ENCODE data around the gene TXNDC11.

DNA sequence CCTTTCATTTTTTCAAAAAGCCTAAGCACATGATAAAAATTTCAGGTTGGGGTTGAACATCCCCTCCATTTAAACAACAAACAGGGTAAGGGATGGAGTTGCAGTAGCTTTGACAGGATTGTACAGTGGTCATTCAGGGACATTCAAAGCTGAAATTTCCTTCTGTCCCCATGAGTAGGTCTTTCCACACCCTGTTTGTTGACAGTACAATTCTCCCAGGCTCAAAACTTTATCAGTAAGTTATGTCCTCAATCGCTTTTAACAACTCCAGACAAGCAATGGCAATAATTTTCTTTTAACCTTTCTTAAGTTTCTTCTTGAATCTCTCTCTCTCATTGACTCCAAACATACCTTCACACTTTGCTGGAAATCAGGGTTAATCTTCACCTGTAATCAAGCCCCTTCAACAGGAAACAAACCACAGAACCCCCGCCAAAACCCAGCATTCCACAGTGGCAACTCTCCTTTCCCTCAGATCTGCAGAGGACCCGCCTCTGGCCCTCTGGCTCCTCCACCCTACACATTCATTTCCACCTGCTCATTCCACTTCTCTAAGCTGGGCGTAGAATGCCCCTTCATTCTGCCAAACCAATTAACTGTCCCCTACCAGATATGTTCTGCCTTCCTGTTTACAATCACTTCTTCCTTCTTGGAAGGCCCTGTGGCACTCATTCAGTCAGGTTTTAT is 20.7 kb downstream of the TXNDC11 start:
- TF ChIP-seq, protein P1, sequence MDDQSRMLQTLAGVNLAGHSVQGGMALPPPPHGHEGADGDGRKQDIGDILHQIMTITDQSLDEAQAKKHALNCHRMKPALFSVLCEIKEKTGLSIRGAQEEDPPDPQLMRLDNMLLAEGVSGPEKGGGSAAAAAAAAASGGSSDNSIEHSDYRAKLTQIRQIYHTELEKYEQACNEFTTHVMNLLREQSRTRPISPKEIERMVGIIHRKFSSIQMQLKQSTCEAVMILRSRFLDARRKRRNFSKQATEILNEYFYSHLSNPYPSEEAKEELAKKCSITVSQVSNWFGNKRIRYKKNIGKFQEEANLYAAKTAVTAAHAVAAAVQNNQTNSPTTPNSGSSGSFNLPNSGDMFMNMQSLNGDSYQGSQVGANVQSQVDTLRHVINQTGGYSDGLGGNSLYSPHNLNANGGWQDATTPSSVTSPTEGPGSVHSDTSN (IDR thresholded peaks at IDR 0.05) = no peak
- no peak for TF ChIP-seq RAD21 (conservative IDR thresholded peaks at IDR 0.05 in 1 of 2, IDR thresholded peaks at IDR 0.05 in 1 of 2)
- no peak for TF ChIP-seq HOXA7 (CRISPR knock-in tag; IDR thresholded peaks at IDR 0.05)

Data from A549 (cell line).